Stimulated activated CD8-positive, alpha-beta memory T cell treated with anti-CD3 and anti-CD28 coated beads, Interleukin-15, amount 100 ng/mL, for 1 hour (primary cell): Measurements from ENCODE around the gene CRTC3.
"Not testable (repeated sequence)": the region's sequence is repeated elsewhere in the genome, so short reads cannot be mapped to it uniquely, and the experiment has no call there.

Experiments used
- DNase-seq: peaks from one replicate; pipeline ENCODE4 v3.0.0-alpha.2; 2020; ENCODE audit warnings: low read depth

The CRTC3 gene

DNA sequence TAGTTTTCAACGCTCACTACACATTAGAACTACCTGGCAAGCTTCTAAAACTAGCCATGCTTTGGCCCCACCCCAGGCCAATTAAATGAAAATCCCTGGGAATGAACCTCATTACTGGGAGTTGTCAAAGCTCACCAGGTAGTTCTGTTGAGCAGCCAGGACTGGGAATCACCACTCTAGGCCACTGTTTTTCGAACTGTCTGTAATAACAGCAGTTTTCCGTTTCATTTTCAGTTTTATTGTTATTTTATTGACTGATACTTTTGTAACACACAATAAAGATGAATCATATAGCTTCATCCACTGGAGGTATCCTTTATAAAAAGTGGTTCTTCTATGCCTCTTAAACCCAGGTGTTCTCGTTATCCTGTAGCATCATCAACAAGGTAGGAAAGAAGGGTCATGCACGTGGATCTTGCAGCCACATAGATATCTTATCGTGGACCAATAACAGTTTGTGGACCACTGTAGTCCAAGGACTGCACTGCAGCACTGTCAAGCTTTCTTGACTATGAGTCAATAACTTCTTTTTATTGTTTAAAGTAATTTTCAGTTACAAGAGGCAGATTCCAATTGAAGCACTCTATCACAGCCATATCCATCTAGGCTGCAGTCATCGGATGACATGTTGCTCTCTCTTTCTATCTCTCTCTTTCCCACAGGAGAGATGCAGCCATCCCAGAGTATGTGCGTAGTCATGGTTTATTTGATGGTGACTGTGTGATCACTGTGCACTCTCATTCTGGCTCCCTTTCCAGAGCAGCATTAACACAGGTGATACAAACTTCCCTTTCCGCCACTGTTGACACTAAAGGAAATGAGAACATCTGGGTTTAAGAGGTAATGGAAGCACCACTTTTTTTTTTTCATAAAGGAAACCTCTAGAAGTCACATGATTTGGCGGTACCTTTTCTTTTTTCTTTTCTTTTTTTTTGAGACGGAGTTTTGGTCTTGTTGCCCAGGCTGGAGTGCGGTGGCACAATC lies 148.4 kb downstream of the CRTC3 start:
- no peak for DNase-seq

DNA sequence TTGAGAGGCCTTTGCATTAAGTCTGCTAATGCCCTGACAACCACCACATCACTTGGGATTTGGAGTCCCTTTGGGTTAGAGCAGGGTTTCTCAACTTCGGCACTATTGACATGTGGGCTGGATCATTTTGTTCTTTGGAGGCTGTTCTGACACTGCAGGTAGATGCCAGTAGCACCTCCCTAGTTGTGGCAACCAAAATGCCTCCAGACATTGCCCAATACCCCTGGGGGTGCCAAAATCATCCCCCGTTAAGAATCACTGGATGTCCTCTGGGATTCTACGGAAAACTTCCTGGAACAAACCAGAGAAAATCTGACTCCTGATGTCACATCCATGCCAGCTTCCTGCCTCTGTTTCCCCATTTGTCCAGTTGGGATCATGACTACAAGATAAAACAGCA lies 150.2 kb downstream of the CRTC3 start:
- no peak for DNase-seq

DNA sequence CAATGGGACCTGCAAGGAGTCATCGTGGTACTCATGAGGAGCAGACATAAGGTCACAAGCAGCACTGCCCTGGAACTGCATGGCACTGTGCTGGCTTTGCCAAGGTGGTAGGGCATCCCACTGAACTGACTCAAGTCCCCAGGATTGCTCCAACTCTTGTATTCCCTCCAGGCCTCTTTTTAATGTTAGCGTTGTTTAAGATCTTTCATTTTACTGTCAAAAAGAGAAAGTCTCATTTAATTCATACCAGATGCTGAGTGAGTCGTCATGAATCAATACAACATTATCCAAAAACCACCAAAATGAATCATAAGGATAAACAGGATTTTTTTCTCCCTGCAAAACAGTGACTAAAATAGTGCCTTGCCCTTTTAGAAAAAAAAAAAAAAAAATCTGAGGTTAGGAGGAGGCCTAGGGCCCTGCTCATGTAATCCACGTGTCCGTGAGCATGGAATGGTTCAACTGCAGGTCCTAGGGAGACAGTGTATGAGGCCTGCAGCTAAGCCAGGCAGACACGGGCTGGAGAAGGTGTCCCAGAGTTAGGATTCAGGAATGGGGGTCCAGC lies 150.7 kb downstream of the CRTC3 start:
- DNase-seq: no peak

DNA sequence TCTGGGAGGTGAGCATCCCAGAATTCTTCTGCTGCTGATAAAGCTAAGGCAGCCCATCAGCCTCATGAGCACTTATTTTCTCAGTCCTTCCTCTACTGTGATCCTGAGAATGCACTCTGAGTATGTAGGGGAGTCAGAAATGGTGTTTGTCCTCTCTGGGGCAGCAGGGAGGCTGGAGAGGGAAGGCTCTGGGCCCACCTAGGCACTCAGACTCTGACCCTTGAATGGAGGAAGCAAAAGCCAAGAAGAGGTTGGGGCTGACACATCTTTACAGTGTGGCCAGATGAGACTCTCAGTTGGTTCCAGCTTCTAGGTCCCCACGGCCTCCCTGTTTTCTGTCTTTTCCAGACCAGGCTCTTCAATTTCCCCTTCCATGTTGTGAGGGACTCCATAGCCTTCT lies 151.3 kb downstream of the CRTC3 start:
- no peak for DNase-seq

DNA sequence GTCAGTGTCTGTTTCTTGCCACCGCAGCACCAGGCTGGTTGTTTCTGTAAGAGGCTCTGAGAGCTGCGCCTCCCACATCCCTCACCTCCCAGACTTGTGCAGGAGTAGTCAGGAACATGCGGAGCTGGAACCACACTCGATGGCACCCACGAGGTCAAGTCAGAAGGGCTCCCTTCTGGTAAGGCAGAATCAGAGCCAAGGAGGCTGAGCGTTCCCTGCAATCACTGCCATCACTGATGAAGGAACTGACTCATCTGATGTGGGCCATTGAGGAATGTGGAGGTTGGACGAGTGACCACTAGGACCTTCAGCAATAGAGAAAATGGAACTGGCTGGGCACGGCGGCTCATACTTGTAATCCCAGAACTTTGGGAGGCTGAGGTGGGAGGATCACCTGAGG lies 151.8 kb downstream of the CRTC3 start:
- no peak for DNase-seq

DNA sequence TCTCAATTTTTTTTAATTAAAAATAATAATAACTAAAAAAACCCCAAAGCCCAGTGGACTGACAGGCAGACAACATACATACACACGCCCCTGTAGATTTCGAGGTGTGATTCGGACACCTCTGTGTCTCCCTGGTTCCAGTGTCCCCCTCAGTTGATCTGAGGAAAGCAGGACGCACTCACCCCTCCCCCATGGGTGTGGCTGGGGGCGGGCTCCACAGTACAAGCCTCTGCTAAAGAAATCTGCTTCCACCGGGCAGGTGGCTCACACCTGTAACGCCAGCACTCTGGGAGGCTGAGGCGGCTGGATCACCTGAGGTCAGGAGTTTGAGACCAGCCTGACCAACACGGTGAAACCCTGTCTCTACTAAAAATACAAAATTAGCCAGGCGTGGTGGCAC lies 153.6 kb downstream of the CRTC3 start:
- no peak for DNase-seq

DNA sequence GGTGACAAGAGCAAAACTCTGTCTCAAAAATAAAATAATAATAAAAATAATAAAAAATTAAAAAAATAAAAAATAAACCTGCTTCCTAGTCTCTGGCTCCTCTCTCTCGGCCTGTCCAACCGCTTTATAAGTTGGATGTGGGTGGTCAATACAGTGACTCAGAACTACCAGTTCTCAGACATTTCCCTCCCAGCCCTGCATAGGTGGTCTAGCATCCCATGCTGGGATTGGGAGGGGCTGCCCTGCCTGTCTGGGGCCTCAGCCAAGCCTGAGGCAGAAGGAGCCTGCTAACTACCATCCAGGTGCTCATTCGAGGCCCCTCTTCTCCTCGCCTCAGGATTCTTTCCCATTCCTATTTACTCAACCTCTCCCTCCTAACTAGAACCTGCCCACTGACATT lies 154.2 kb downstream of the CRTC3 start:
- no peak for DNase-seq

DNA sequence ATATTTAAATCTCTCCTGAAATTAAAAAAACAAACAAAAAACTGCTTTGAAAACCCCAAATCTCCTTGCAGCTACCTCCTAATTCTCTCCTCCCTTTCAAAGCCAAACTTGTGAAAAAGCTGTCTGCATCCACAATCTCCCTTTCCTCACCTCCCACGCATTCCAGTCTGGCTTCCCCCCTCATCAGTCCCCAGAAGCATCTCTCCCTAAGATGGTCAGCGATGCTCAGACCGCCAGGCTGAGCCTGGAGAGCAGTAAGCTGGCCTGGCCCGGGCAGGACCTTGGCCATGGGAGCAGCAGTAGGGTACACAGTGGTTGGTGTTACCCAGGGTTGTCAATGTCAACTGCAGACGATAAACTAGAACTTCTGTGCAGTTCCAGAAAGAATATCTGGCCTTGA lies 154.6 kb downstream of the CRTC3 start:
- DNase-seq: no peak

DNA sequence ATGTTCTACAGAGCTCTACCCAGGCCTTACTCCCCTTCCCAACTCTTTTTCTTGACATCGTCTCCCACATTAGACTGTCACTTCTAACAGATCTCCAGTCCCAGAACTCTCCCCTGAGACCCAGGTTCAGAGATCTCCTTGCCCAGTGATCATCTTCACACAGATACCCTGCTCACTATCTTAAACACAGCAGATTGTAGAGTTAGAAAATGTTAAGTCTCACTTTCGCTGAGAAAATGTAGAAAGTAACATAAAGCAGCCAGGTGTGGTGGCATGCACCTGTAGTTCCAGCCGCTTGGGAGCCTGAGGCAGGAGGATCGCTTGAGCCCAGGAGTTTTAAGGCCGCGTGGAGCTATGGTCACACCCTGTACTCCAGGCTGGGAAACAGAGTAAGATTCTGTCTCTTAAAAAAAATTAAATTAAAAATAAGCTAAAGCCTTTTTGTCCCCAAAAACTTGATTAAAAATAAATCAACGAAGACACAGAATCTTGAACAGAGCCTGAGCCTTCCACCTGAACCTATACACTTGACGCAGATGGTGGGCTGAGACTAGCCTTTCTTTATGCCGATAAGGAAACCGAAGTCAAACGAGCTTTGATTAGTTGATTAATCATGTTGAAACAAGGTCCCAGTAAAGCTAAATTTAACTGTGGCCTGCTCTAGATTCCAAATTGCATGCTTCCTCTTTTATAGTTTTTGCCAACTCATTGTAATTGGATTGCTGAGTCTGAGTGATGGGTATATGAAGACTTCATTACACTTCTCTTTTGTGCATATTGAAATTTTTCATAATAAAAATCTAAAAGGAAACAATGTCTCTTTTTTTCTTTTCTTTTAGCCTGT lies 156.1 kb downstream of the CRTC3 start:
- DNase-seq: no peak

DNA sequence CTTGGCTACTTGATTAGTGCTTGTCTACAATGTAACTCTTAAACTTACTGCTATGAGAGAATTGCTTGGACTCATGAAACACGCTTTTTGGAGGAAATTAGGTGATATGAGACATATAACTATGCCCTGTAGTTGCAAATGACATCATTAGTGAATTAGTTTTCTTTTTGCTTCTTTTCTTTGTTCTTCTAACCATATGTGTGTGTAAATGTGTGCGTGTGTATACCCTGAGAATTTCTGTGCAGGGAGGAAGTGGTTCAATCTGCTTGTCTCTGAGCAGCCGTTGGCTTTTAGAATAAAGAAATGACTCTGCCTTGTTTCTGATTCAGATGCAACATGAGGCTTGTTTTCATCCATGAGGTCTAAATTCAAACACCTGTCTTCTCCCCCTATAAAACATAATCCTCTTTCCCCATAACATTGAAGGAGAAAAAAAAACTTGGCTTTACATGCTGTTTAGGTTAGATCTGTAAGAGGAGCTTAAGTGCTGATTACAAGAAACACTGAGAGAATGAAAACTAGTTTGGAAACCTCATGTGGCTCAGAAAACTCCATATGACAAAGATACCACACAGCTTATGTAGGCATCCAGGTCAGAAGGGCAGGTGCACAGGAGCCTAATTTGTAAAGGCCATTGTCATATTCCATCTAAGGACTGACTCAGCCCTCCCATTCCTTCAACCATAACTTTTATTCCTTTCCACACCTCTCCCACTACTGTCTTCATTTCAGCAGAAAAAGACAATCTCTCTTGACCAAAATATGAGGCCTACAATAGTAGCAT lies 156.9 kb downstream of the CRTC3 start:
- no peak for DNase-seq

DNA sequence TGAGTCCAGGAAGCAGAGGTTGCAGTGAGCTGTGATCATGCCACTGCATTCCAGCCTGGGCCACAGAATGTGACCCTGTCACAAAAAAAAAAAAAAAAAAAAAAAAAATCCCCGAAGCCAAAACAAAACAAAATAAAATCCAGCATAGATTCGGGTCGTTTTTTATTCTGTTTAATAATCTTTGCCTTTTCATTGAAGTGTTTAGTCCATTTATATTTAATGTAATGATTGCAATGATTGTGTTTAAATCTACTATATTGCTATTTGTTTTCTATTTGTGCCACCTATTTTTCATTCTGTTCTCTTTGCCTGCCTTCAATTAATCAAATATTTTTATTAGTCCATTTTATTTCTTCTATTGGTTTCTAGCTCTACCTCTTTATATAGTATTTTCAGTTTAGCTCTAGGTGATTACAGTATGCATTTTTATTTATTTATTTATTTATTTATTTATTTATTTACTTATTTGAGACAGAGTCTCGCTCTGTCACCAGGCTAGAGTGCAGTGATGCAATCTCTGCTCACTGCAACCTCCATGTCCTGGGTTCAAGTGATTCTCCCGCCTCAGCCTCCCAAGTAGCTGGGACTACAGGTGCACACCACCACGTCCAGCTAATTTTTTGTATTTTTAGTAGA lies 159.7 kb downstream of the CRTC3 start:
- not testable (repeated sequence) for DNase-seq

DNA sequence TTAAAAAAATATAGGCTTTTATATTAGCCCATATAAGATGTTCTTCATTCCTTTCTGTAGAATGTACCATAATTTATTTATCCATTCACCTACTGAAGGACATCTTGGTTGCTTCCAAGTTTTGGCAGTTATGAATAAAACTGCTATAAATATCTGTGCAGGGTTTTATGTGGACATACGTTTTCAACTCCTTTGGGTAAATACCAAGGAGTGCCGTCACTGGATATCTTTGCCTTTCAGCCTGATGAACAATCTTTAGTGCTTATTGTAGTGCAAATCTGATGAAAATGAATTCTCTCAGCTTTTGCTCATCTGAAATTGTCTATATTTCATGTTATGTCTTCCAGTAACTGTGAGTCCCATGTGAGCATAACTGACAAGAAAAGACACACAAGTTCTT lies 160.9 kb downstream of the CRTC3 start:
- DNase-seq: no peak

DNA sequence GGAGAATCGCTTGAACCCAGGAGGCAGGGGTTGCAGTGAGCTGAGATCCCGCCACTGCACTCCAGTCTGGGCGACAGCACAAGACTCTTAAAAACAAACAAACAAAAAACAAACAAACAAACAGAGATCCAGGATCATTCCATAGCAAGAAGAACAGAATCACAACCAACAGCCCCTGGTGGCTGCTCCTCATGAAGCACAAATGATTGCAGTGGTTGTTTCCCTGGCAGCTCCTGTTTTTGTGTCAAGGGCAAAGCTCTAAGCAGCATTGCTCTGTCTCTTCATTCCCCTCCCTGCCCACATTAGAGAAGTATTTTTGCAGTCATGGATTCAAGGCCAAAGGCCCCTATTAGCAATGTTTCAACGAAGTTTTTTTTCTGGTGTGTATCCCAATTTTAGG lies 161.6 kb downstream of the CRTC3 start:
- no peak for DNase-seq

DNA sequence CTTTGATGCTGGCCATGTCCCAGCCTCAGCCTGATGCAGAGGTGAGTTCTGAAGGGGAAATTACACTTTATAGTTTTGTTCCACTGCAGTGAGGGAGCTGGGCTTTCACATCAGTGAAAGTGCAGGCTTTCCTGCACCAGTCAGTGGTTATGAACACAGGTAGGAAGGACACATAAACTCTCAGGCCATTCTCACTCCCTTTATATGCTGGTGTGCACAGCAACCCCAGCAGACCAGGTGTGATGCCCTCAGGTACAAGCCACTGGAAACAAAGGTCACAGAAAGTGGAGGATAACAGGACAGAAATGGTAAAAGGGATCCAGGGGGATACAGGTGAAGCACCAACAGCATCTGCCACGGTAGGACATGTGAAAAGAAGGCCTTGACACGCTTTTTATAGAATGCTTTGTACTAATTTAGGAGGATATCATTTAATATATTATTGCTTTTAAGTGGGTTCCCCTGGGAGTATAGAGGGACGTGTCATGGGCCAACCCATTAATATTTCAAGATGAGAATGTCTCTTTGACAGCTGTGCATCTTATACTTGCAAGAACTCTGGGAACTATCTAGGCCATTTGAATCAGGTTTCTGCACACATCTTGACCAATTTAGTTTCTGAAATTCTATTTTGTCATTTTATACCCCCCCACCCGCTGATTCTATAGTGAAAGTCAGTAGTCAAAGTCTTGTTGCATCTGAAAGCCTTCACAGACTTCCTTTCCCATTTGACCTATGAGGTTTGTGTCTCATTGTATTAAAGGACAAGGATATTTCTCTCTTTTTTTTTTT lies 162.5 kb downstream of the CRTC3 start:
- DNase-seq: no peak
